Sigmoid colon (tissue), 4 donors: ENCODE measurements around the gene ARHGAP8.

Source experiments
- EP300 ChIP-seq, 4 donors: sonication (generic); formaldehyde crosslinking; IDR thresholded peaks; one replicate each; pipeline ENCODE4 v1.6.1; 2017; ENCODE audit warnings: antibody characterized with exemption in 4 of 4
- POLR2A ChIP-seq, 2 donors: fragments of 450-650 bp; IDR thresholded peaks; one replicate each; pipeline ENCODE4 v1.6.1; 2016; ENCODE audit warnings: antibody characterized with exemption in 2 of 2, mild to moderate bottlenecking in 2 of 2, moderate library complexity in 2 of 2
- POLR2AphosphoS5 ChIP-seq, 4 donors: sonication (generic); formaldehyde crosslinking; IDR thresholded peaks; one replicate each; pipeline ENCODE4 v1.6.1; 2017; ENCODE audit warnings: antibody characterized with exemption in 4 of 4
- TF ChIP-seq, protein P1 (sequence below), 4 experiments: fragments of 450-650 bp in 3 of 4; fragments of 200-600 bp in 1 of 4; IDR thresholded peaks; one replicate each; pipeline ENCODE4 v1.5.1; 2016 to 2019; ENCODE audit warnings: antibody characterized with exemption in 4 of 4, mild to moderate bottlenecking in 3 of 4, moderate library complexity in 2 of 4

DNA sequence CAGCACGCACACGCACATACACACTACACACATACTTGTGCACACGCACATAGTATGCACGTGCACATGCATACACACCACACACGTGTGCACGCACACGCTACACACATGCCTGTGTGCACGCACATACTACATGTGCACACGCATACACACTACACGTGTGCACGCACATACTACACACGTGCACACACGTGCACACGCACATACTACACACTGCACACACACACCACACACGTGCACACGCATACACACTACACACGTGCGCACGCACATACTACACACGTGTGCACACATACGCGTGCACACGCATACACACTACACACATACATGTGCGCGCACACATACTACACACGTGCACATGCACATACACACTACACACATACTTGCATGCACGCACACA lies 19.7 kb upstream of the ARHGAP8 start:
- TF ChIP-seq, protein P1, sequence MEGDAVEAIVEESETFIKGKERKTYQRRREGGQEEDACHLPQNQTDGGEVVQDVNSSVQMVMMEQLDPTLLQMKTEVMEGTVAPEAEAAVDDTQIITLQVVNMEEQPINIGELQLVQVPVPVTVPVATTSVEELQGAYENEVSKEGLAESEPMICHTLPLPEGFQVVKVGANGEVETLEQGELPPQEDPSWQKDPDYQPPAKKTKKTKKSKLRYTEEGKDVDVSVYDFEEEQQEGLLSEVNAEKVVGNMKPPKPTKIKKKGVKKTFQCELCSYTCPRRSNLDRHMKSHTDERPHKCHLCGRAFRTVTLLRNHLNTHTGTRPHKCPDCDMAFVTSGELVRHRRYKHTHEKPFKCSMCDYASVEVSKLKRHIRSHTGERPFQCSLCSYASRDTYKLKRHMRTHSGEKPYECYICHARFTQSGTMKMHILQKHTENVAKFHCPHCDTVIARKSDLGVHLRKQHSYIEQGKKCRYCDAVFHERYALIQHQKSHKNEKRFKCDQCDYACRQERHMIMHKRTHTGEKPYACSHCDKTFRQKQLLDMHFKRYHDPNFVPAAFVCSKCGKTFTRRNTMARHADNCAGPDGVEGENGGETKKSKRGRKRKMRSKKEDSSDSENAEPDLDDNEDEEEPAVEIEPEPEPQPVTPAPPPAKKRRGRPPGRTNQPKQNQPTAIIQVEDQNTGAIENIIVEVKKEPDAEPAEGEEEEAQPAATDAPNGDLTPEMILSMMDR (IDR thresholded peaks at IDR 0.05): no peak
- no peak for TF ChIP-seq POLR2A (IDR thresholded peaks at IDR 0.05)
- TF ChIP-seq EP300 (IDR thresholded peaks at IDR 0.05): no peak
- no peak for TF ChIP-seq POLR2AphosphoS5 (IDR thresholded peaks at IDR 0.05)
